Tibial nerve (tissue), 3 donors: ENCODE results near the gene NUCB2.

Experiments
- POLR2A ChIP-seq, 2 donors: fragments of 450-650 bp; IDR thresholded peaks; one replicate each; pipeline ENCODE4 v1.6.1; 2017; ENCODE audit warnings: antibody characterized with exemption in 2 of 2, mild to moderate bottlenecking in 2 of 2, moderate library complexity in 2 of 2
- TF ChIP-seq, protein P1 (sequence below), 5 experiments: fragments of 200-600 bp in 3 of 5; fragments of 450-650 bp in 2 of 5; sonication (generic) in 3 of 5; IDR thresholded peaks; one replicate each; pipeline ENCODE4 v1.5.1; 2016 to 2019; ENCODE audit warnings: antibody characterized with exemption in 5 of 5, mild to moderate bottlenecking in 3 of 5, moderate library complexity in 2 of 5

- TF ChIP-seq, protein P1, sequence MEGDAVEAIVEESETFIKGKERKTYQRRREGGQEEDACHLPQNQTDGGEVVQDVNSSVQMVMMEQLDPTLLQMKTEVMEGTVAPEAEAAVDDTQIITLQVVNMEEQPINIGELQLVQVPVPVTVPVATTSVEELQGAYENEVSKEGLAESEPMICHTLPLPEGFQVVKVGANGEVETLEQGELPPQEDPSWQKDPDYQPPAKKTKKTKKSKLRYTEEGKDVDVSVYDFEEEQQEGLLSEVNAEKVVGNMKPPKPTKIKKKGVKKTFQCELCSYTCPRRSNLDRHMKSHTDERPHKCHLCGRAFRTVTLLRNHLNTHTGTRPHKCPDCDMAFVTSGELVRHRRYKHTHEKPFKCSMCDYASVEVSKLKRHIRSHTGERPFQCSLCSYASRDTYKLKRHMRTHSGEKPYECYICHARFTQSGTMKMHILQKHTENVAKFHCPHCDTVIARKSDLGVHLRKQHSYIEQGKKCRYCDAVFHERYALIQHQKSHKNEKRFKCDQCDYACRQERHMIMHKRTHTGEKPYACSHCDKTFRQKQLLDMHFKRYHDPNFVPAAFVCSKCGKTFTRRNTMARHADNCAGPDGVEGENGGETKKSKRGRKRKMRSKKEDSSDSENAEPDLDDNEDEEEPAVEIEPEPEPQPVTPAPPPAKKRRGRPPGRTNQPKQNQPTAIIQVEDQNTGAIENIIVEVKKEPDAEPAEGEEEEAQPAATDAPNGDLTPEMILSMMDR (IDR thresholded peaks at IDR 0.05): no peak
- TF ChIP-seq POLR2A (IDR thresholded peaks at IDR 0.05): no peak
These were observed 57.5 kb downstream of the NUCB2 start for GRCh38 chr11:17333799-17334586.
